Upper lobe of right lung (tissue), 1 donor: Measurements from ENCODE around the gene NCR3LG1. TPM values are rescaled to one million over a fixed set of nuclear protein-coding genes. Genes with fewer than 3 reads are reported as not detected.

Experiments used
- ATAC-seq: fragments of 200-7000 bp; cut with Tn5 transposase; one replicate; pipeline ENCODE4 v1.9.1; 2020; ENCODE audit warnings: mild to moderate bottlenecking, moderate library complexity
- DNase-seq: peaks from one replicate; pipeline ENCODE4 v3.0.0-alpha.2; 2020
- H3K27ac ChIP-seq: fragments of 200-600 bp; one replicate; pipeline ENCODE4 v1.8.0; 2022
- H3K27me3 ChIP-seq: fragments of 200-600 bp; one replicate; pipeline ENCODE4 v1.8.0; 2022; ENCODE audit warnings: mild to moderate bottlenecking
- H3K36me3 ChIP-seq: fragments of 200-600 bp; one replicate; pipeline ENCODE4 v1.8.0; 2022
- H3K4me1 ChIP-seq: fragments of 200-600 bp; one replicate; pipeline ENCODE4 v1.8.0; 2022
- H3K4me3 ChIP-seq: fragments of 200-600 bp; one replicate; pipeline ENCODE4 v1.8.0; 2022; ENCODE audit warnings: mild to moderate bottlenecking
- H3K9me3 ChIP-seq: fragments of 200-600 bp; one replicate; pipeline ENCODE4 v1.8.0; 2022
- intact Hi-C: fragments of 100-400 bp; cut with DNase I; formaldehyde crosslinking; loops from one replicate; pipeline ENCODE4 v1.11.0; 2022
- total RNA-seq: library from RNA; stranded (reverse); fragmentation: NEBNext Ultra II Directional; extraction: Animal tissue kit (Norgen Biotek cat#: 25700); gene quantifications from one replicate; pipeline ENCODE4 v1.2.1, GENCODE V29; 2021
- TF ChIP-seq, protein P1 (sequence below): fragments of 200-600 bp; IDR thresholded peaks from one replicate; pipeline ENCODE4 v1.8.0; 2022; ENCODE audit warnings: antibody characterized with exemption
- donor health status: DM: no; HTN: yes; CAD: no; lungs with severe emphysema.

The NCR3LG1 gene
- total RNA-seq, 1 donor from 2014 or later = 5.6 TPM

DNA sequence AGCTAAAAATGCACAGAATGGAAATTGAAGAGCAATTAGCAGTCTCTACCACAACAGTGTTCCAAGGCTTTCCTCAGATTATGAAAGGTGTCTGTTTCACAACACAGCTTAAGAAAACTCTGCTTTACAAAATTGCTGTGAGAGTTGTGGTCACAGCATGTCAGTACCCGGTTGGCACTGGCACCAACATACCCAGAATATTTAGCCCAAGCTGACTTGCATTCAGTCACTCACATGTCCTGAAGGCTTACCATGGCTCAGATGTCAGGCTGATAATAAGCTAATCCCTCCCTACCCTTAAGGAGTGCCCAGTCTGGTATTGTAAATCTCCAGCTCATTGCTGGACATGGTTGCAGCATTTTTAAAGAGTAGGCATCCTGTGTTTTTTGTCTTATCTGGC lies 14.9 kb downstream of the NCR3LG1 start:
- Histone ChIP-seq H3K9me3 (peaks cover 22% of the 10 kb centered on the region), H3K36me3 (no peaks in the 10 kb centered on the region), H3K27me3 (no peaks in the 10 kb centered on the region), H3K27ac (no peak overlapping the region), H3K4me1 (no peaks in the 10 kb centered on the region), H3K4me3 (no peak overlapping the region)
- intact Hi-C loops = no loop called here
- ATAC-seq (no peak), DNase-seq (no peak)
- TF ChIP-seq, protein P1, sequence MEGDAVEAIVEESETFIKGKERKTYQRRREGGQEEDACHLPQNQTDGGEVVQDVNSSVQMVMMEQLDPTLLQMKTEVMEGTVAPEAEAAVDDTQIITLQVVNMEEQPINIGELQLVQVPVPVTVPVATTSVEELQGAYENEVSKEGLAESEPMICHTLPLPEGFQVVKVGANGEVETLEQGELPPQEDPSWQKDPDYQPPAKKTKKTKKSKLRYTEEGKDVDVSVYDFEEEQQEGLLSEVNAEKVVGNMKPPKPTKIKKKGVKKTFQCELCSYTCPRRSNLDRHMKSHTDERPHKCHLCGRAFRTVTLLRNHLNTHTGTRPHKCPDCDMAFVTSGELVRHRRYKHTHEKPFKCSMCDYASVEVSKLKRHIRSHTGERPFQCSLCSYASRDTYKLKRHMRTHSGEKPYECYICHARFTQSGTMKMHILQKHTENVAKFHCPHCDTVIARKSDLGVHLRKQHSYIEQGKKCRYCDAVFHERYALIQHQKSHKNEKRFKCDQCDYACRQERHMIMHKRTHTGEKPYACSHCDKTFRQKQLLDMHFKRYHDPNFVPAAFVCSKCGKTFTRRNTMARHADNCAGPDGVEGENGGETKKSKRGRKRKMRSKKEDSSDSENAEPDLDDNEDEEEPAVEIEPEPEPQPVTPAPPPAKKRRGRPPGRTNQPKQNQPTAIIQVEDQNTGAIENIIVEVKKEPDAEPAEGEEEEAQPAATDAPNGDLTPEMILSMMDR = no peak

- Histone ChIP-seq H3K36me3 (no peaks in the 10 kb centered on the region), H3K9me3 (peaks cover 43% of the 10 kb centered on the region), H3K27ac (no peak overlapping the region), H3K4me3 (no peak overlapping the region), H3K27me3 (no peaks in the 10 kb centered on the region), H3K4me1 (no peaks in the 10 kb centered on the region)
- no peak for ATAC-seq
- DNase-seq = no peak
- intact Hi-C loops = no loop called here
- TF ChIP-seq, protein P1 = no peak
These were observed 17.0 kb downstream of the NCR3LG1 start for GRCh38 chr11:17368551-17368950.

DNA sequence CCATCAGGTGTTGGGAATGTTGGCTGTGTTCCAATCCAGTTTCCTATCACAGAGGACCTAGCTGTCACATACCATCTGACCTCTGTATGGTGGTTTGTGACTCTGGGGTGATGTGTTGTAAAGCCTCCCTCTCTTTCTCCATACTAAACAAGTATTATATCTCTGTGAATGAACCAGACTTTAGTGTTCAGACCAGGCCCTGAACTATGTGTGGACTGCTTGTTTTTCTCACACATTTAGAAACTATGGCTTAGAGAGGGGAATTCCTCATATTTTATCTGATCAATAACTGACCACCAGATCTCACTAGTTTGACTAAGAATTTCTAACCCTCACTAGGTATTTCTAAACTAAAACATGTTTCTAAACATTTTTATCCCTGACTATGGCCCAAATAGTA lies 17.5 kb downstream of the NCR3LG1 start:
- Histone ChIP-seq H3K4me3 (no peak overlapping the region), H3K4me1 (no peaks in the 10 kb centered on the region), H3K36me3 (no peaks in the 10 kb centered on the region), H3K27ac (no peak overlapping the region), H3K9me3 (peaks cover 45% of the 10 kb centered on the region), H3K27me3 (no peaks in the 10 kb centered on the region)
- DNase-seq (no peak), ATAC-seq (no peak)
- intact Hi-C loops = no loop called here
- TF ChIP-seq, protein P1 = no peak

DNA sequence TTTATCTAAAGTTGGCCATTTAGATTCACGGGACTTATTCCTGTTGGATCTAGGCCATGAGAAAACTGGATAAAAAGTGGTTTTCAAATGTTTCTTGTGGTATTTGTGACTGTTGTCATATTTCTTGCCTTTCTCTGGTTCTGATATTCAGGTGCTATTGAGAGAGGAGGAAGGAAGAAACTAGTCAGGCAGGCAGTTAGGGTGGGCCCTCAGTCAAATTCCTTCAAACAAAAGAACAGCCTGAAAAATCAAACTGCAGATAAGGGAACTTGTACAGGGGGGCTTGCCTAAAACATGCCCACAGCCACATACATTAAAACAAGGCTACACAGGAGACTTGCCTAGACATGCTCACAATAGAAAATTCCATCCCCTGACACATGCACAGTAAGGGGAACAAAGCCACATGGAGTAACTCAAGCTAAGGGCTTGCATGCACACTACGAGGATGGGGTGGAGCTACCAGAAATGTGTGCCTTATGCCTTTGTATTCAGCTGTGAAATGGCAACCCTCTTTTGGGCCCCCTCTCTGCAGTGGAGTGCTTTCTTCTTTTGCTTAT lies 18.2 kb downstream of the NCR3LG1 start:
- no peaks in the 10 kb centered on the region for H3K4me1 ChIP-seq
- TF ChIP-seq, protein P1 = no peak
- H3K27ac ChIP-seq = no peak overlapping the region
- no peaks in the 10 kb centered on the region for H3K27me3 ChIP-seq
- peaks cover 45% of the 10 kb centered on the region for H3K9me3 ChIP-seq
- no peak for DNase-seq
- H3K36me3 ChIP-seq = no peaks in the 10 kb centered on the region
- intact Hi-C loops = no loop called here
- no peak for ATAC-seq
- no peak overlapping the region for H3K4me3 ChIP-seq

GRCh38 chr11:17371614-17372013 lies 20.0 kb downstream of the NCR3LG1 start:
- H3K36me3 ChIP-seq = no peaks in the 10 kb centered on the region
- intact Hi-C loops = no loop called here
- DNase-seq (no peak), ATAC-seq (no peak)
- no peak overlapping the region for H3K27ac ChIP-seq
- H3K4me3 ChIP-seq = no peak overlapping the region
- TF ChIP-seq, protein P1 = no peak
- H3K4me1 ChIP-seq = no peaks in the 10 kb centered on the region
- H3K9me3 ChIP-seq = peaks cover 45% of the 10 kb centered on the region
- H3K27me3 ChIP-seq = no peaks in the 10 kb centered on the region

DNA sequence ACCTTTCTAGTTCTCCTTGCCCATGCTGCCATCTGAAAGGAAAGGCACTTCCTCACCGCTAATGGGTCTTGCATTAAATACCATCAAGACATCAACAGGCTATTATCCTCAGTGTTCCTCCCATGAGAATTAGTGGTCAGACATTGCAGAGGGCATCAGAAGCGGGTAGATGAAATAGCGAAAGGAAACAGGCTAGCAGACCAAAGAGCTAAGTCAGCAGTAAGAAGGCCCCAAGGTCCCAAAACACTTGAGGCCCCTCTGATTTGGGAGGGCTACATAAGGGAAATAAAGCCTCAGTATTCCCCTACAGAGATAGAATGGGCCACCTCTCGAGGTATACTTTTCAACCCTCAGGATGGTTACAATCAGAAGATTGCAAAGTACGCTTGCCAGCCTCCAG lies 23.9 kb downstream of the NCR3LG1 start:
- TF ChIP-seq, protein P1 = no peak
- Histone ChIP-seq H3K4me3 (no peak overlapping the region), H3K27me3 (no peaks in the 10 kb centered on the region), H3K4me1 (no peaks in the 10 kb centered on the region), H3K36me3 (no peaks in the 10 kb centered on the region), H3K9me3 (peaks cover 32% of the 10 kb centered on the region), H3K27ac (no peak overlapping the region)
- intact Hi-C loops = no loop called here
- ATAC-seq (no peak), DNase-seq (no peak)
